GM19025 (cell line): ENCODE data around the gene HS6ST3.
"Not testable (repeated sequence)": the region's sequence is repeated elsewhere in the genome, so short reads cannot be mapped to it uniquely, and the experiment has no call there.

ENCODE experiments used
- ATAC-seq: cut with Tn5 transposase; IDR thresholded peaks from one replicate; pipeline ENCODE4 v1.9.1; 2021; ENCODE audit warnings: mild to moderate bottlenecking, low read depth, moderate library complexity; ENCODE audit not compliant: unreplicated experiment

The HS6ST3 gene

DNA sequence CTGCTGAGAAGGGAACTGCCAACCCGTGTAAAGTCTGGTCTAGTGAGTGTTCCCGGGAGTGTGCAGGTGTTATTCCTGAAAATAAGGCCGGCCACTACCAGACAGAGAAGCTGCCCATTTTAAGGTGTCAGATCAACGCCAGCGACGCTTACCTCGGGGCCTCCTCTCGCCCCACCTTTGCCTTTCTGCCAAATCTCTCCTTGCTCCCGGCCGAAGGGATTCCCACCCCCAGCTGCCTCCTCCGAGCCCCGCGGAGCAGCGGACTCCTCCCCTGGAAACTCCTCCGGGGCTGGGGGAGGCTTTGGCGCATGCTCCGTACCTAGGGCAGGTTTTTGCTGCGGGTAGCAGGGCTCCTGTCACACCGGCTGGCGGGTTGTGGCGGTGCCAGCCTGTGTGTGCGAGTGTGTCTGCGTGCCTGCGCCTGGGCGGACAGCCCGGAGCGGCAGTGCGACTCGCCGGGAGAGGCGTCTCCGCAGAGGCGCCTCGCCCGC lies at the start of gene HS6ST3:
Gene HS6ST3 (plus strand): TSS at position 359 of the 491 bp plus-strand sequence.
- peak; percentile 16 for ATAC-seq

DNA sequence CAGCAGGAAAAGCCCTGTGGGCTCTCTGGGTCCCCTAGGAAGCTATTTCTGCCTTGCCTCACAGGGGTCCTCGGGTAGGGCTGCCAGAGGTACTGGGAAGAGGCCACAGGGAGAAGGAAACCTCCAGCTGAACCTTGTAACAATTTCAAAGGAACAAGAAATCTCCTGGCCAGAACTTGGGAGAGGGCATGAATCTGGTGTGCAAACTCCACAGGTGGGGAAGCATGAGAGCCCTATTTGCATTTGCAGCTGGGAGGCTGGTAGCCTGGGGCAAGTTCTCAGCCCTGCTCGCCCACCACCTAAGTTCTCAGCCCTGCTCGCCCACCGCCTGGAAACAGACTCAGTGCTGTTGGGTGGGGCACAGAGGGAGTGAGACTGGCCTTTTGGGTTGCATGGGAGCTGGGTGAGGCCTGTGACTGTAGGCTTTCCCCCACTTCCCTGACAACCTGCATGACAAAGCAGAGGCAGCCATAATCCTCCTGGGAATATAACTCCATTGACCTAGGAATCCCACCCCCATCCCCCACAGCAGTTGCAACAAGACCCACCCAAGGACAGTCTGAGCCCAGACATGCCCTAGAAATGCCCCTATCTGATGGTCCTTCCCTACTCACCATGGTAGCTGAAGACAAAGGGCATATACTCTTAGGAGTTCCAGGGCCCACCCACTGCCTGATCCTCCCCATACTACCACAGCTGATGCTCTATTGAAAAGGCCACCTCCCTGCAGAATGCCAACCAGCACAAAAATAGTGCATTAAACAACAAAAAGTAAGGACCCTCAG lies 48.4 kb upstream of the HS6ST3 start:
- ATAC-seq = no peak

DNA sequence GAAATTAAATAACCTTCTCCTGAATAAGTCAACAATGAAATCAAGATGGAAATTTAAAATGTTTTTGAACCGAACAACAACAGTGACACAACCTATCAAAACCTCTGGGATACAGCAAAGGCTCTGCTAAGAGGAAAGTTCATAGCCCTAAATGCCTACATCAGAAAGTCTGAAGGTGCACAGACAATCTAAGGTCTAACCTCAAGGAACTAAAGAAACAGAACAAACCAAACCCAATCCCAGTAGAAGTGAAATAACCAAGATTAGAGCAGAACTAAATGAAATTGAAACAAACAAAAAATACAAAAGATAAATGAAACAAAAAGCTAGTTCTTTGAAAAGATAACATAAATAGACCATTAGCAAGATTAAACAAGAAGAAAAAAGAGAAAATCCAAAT lies 45.7 kb upstream of the HS6ST3 start:
- ATAC-seq = no peak

DNA sequence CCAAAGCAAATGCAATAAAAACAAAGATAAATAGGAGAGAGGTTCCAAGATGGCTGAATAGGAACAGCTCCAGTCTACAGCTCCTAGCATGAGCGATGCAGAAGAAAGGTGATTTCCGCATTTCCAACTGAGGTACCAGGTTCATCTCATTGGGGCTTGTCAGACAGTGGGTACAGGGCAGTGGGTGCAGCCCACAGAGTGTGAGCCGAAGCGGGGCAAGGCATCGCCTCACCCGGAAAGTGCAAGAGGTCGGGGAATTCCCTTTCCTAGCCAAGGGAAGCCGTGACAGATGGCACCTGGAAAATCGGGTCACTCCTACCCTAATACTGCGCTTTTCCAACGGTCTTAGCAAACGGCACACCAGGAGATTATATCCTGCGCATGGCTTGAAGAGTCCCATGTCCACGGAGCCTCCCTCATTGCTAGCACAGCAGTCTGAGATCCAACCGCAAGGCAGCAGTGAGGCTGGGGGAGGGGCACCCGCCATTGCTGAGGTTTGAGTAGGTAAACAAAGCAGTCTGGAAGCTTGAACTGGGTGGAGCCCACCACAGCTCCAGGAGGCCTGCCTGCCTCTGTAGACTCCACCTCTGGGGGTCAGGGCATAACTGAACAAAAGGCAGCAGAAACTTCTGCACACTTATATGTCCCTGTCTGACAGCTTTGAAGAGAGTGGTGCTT lies 43.3 kb upstream of the HS6ST3 start:
- ATAC-seq = not testable (repeated sequence)

DNA sequence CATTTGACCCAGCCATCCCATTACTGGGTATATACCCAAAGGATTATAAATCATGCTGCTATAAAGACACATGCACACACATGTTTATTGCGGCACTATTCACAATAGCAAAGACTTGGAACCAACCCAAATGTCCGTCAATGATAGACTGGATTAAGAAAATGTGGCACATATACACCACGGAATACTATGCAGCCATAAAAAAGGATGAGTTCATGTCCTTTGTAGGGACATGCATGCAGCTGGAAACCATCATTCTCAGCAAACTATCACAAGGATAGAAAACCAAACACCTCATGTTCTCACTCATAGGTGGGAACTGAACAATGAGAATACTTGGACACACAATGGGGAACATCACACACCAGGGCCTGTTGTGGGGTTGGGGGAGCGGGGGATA lies 39.0 kb upstream of the HS6ST3 start:
- not testable (repeated sequence) for ATAC-seq

DNA sequence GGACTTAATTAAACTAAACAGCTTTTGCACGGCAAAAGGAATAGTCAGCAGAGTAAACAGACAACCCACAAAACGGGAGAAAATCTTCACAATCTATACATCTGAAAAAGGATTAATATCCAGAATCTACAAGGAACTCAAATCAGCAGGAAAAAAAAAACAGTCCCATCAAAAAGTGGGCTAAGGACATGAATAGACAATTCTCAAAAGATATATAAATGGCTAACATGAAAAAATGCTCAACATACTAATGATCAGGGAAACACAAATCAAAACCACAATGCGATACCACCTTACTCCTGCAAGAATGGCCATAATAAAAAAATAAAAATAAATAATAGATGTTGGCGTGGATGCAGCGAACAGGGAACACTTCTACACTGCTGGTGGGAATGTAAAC lies 38.4 kb upstream of the HS6ST3 start:
- ATAC-seq = not testable (repeated sequence)

DNA sequence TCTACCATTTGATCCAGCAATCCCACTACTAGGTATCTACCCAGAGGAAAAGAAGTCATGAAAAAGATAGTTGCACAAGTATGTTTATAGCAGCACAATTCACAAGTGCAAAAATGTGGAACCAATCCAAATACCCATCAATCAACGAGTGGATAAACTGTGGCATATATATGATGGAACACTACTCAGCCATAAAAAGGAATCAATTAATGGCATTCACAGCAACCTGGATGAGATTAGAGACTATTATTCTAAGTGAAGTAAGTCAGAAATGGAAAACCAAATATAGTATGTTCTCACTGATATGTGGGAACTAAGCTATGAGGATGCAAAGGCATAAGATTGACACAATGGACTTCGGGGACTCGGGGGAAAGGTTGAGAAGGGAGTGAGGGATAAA lies 38.0 kb upstream of the HS6ST3 start:
- not testable (repeated sequence) for ATAC-seq

DNA sequence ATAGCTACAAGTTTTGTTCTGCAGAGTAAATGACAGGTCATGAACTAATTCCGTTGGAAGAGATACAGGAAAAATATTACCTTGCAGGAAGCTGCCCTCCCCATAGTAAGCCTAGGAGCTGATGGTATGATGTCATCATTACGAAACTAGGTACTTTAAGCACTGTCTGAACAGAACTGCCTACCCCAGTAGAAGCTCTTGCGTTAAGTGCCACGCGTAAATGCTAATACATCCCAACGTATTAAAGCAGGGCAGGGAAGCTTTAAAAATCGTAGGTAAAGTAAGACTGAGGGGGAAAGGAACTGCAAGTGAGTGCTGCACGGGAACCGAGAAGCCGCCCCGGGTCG lies 37.3 kb upstream of the HS6ST3 start:
- peak; percentile 33 for ATAC-seq

DNA sequence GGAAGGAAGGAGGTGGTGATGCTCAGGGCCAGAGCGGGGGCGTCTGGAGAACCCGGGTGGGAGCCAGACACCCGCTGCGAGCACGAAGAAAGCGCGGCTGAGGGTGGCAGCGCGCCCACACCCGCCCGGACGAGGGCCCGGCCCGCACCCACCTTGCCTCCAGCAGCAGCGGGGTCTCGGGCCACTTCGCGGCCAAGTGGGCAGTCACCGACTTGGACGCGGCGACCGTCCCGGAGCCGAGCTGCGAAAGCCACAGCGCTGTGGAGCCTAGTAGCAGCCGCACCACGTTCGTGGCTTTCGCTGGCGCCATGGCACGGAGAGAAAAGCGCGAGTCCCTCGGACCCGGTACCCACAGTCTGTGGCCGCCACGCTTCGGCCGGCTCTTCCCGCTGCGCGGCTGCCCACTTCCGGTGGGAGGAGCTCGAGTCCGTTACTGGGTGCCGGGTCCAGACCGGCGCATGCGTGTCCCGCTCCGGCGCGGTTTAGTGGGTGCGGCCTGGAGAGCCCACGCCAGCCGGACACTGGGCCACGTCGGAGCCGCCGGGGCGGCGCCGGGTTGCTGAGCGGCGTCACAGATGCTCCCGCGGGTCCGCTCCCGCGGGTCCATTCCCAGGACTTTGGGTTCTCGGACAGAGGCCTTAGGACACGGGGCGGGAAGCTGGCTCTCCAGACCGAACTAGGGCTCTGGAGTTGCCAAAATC lies 36.8 kb upstream of the HS6ST3 start, which contains the start of gene UGGT2:
Gene UGGT2 (minus strand): TSS at position 399 of the 701 bp plus-strand sequence. CDS start 89 bp downstream, at position 310.
- peak; percentile 96 for ATAC-seq

DNA sequence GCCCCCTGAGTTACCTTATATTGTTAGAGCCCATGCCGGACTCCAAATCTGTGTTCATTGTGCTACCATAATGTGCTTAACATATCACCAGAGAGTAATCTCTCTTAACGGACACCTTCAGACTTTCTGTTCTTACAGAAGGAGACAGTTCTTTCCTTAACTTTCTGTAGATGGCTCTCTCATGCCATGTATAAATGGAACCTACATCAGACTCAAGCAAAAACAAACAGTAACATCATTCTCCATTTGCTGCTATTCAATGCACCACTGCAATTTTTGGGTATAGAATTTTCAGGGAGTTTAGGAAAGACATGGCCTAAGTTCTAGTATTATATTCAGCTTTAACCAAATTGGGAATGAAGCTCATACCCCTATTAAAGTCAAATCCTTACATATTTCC lies 24.1 kb upstream of the HS6ST3 start:
- no peak for ATAC-seq

DNA sequence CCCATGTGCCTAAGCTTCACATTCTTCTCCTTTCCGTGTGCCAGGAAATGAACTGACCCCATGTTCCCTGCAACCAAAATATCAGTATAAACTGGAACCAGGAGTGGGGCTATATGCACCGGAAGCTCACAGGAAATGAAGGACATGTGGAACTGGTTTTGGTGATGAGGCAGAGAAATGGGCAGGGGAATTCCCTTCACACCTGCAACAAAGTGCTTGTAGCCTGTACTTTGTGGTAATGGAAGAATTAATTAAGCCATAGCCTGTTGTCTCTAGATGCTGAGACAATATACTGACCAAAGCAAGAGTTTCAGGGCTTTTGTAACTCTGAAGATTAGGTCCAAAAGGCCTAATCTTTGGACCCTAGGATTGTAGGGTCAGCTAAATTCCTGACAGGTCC lies 21.2 kb upstream of the HS6ST3 start:
- no peak for ATAC-seq

DNA sequence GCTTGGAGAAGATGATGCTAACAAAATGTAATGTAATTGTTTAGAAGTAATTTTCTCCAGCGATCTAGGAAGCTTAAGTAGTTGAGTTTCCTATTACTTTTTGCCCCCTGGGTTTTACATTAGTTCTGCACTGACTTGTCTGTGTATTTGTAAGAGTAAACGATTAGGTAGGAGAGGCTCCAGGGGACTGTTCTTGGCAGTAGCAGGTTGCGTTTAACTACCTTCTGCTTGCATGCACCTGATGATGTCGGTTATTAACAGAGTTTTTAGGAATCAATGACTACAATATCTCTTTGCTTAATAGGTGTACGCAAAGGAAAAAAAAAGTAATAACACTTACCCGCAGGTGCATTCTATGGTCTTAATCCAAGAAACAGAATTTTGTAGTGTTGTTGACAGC lies 18.4 kb upstream of the HS6ST3 start:
- ATAC-seq = no peak

DNA sequence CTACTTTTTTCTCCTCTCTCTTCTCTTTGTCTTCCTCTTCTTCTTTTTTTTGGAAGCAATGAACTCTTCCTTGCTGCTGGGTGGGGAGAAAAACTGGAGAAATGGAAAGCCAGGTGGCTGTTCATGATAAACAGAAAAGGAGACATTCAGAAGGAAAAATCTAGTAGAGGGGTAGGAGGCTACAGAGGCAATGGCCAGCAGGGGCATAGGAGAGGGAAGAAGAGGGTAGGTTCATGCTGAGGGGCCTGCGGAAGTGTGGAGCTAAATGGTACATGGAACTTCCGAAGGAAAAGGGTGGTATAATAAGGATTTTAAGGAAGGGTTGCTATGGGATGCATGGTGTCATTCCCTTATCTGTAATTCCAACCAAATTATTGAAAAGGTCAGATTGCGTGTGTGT lies 17.5 kb upstream of the HS6ST3 start:
- no peak for ATAC-seq

DNA sequence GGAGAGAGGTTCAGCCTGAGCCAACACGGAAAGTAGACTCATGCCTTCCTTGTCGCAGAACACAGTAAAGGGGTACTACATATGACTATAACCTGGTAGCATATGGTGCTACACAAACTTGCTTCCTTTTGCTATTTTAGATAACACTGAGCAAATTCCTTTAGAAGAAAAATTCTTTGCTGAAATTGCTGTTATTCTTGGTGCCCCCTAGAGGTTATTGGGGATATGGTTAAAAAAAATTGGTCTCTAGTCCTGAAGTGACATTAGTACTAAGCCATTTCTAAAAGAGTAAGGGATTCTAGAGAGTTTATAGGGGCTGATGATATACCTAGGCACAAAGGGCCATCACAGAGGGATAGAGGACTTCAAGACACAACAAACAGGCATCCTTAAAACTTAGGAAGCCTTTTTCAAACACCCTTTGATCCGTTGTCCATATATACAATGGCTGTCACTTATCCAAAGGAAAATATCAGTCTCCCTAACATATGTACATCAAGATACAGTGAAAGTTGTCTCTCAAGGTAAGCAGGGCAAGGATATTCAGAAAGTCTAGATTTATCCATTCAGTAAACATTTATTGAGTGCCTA lies 13.9 kb upstream of the HS6ST3 start:
- no peak for ATAC-seq

DNA sequence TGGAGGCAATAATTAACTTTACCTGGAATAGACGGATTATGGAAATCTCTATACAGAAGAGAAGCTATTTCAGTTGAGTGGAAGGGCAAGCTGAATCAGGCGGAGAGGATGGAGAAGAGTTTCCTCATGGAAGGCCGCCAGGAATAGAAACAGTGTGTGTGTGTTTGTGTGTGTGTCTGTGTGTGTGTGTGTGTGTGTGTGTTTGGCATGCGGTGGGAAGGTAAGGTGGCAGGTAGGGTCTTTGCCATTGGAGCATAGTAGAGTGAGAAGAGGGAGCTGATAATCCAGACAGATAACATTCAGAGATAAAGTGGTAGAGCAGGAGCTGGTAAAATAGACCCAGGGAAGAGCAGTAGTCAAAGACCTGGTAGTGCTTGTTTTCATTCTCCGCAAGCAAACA lies 9.2 kb upstream of the HS6ST3 start:
- no peak for ATAC-seq

DNA sequence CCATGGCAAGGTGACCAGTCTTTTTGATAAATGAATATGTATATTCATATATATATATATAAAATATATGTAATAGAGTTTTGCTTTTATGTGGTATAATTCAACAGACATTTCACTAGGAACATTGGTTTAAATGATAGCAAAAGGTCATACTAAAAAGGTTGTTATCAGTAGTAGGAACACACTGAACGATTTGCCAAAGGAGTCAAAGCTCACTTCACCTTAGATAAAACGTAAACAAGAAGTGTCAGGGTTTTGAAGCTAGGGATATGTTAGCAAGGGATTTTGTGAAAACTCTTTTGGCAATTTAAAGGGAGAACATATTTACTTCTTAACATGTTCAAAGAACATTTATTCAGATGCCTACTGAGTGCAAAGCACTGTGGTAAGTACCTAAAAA lies 8.0 kb upstream of the HS6ST3 start:
- ATAC-seq = no peak

DNA sequence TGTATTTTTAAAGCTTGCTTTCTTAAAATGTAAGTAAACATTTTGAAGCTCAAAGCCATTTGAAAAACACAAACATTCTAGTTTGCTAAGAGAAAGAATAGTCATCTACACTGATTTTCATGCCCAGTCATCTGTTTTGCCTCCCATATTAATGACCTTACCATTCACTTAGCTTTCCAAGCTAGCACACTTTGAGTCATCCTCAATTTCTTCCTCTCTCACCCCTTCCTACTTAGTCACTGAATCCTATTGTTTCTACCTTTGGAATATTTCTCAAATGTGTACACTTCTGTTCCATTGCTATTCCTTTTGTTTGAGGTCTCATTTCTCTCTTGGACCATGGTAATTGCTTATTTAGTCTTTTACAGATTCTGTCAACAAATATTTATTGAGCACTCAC lies 7.3 kb upstream of the HS6ST3 start:
- no peak for ATAC-seq

DNA sequence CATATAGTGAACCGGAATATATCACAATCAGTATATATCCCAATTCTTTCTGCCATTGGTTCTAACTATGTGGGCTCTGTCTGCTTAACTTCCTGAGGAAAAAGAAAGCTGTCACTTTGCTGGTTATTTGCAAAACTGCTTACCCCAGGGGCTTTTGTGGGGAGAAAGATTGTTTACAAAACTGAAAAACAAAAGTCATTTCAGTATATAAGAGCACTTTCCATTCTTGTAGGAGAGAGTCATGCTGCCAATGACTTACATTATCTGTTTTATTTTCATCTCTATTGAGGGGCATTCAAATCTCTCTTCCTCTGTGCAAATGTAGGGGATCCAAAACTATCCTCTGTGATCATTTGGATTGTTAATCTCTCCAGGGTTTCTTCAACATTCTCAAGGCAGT lies 3.2 kb upstream of the HS6ST3 start:
- no peak for ATAC-seq

DNA sequence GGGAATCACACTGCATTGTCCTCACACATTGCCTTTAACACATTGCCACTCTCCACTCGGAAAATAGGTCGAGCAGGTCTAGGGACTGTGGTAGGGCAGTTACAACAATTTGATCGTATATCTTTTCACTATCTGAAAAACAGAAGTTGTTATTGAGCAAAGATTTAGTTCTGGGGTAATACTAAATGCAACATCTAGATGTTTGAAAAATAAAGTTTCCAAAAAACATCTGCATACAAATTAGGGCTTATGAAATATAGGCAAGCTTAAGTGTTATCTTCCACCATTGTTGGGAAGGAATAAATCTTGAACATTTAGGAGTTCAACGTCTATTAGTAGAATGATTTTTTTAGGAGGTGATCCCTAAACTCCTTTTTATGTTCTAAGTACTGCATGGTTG lies 768 bp upstream of the HS6ST3 start:
- ATAC-seq = no peak

DNA sequence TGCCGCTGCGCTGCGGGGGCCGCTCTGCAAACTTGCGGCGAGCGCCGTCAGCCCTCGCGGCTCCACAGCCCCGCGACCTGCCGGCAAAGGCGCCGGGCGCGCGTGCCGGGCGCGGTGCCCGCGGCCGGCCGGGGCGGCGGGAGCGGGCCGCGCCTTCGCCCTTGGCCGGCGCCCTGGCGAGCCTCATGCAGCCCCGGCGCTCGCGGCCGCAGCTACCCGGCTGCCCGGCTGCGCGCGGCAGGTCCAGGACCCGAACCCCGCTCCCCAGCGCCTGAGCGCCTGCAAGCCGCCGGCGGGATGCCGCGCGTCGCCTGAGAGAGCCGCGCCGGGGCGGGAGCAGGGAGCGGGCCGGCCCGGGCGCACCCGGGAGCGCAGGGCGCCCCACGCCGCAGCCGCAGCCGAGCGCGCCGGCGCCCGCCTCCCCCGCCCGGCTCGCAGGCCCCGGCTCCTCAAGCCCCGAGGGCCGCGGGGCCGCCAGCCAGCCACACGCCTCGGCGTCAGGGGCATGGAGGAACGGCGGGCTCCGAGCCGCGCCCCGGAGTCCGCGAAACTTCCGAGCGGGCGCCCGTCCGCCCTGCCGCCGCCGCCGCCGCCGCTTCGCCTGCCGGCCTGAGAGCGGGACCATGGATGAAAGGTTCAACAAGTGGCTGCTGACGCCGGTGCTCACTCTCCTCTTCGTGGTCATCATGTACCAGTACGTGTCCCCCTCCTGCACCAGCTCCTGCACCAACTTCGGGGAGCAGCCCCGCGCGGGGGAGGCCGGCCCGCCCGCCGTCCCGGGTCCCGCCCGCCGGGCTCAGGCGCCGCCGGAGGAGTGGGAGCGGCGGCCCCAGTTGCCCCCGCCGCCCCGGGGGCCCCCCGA lies 564 bp downstream of the HS6ST3 start:
- ATAC-seq = peak; percentile 46
